ENCODE results near the gene CPLX3. TPM values are rescaled to one million over a fixed set of nuclear protein-coding genes. Genes with fewer than 3 reads are reported as not detected.

Gene CPLX3
- polyA plus RNA-seq, 1 experiment = not detected

DNA sequence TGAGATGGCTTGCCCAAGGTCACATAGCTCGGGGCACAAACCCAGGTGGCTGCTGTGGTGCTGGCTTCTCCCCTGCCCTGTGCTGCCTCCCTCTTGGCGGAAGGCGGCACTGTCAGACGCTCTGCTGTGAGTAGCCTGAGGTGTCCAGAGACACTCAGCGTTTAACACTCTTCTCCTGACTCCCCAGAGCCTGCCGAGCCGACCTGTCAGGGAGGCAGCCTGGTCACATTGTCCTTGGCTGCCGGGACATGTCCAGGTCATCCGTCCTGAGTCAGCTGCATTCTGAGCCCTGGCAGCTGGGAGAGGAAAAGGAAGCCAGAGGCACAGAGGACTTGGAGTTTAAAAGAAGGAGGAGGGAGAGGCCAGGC lies 9.1 kb upstream of the CPLX3 start:
- TF ChIP-seq, protein P1, sequence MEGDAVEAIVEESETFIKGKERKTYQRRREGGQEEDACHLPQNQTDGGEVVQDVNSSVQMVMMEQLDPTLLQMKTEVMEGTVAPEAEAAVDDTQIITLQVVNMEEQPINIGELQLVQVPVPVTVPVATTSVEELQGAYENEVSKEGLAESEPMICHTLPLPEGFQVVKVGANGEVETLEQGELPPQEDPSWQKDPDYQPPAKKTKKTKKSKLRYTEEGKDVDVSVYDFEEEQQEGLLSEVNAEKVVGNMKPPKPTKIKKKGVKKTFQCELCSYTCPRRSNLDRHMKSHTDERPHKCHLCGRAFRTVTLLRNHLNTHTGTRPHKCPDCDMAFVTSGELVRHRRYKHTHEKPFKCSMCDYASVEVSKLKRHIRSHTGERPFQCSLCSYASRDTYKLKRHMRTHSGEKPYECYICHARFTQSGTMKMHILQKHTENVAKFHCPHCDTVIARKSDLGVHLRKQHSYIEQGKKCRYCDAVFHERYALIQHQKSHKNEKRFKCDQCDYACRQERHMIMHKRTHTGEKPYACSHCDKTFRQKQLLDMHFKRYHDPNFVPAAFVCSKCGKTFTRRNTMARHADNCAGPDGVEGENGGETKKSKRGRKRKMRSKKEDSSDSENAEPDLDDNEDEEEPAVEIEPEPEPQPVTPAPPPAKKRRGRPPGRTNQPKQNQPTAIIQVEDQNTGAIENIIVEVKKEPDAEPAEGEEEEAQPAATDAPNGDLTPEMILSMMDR (IDR thresholded peaks at IDR 0.05; ENCODE audit: low read depth, low read length) = peak; percentile 38; the same call in 1 of the 2 replicates
- no peak for DNase-seq (ENCODE audit: low read depth, low spot score)
- Histone ChIP-seq H3K27me3 (ENCODE audit: control insufficient read depth, insufficient read depth, low read length) (no peaks in the 10 kb centered on the region), H3K4me3 (ENCODE audit: low read depth, low read length) (no peak overlapping the region), H3K9me3 (ENCODE audit: control insufficient read depth, insufficient read depth, low read length) (no peaks in the 10 kb centered on the region; the same call in 1 of the 2 replicates), H3K27ac (ENCODE audit: low read depth, low read length) (no peak overlapping the region)
- ChIA-PET CTCF (no interaction called here), POLR2A (interaction anchor here (0.7 kb wide), 2 partner anchors 86 to 496 kb away, joined by 3 to 7 read pairs; no protein-coding TSS in a partner anchor)

DNA sequence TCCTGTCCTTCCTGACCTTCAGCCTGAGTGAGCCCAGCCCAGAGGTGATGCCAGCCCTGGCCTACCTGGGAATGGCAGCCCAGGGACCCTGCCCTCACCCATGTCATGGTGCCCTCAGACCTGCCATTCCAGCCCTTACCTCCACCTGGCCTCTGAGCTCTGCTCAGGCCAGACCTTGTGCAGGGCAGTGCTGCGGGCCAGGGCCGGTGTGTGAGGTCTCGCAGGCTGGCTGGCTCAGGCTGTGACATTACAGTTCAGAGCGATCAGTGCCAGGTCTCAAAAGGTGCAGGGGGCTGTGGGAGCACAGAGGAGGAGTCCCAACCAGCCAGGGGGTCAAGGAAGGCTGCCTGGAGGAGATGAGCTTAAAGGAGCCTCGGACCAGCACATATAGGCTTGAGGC lies 6.4 kb upstream of the CPLX3 start:
- peaks cover 9% of the 10 kb centered on the region for H3K27me3 ChIP-seq (ENCODE audit: control insufficient read depth, insufficient read depth, low read length)
- DNase-seq (ENCODE audit: low read depth, low spot score) = no peak
- no peak overlapping the region for H3K27ac ChIP-seq (ENCODE audit: low read depth, low read length)
- ChIA-PET POLR2A (no interaction called here), CTCF (interaction anchor here (0.6 to 1.6 kb wide), 2 partner anchors 20 to 188 kb away, joined by 3 to 4 read pairs; no protein-coding TSS in a partner anchor)
- no peaks in the 10 kb centered on the region; the same call in 1 of the 2 replicates for H3K9me3 ChIP-seq (ENCODE audit: control insufficient read depth, insufficient read depth, low read length)
- TF ChIP-seq, protein P1 (IDR thresholded peaks at IDR 0.05; ENCODE audit: low read depth, low read length) = no peak
- no peak overlapping the region for H3K4me3 ChIP-seq (ENCODE audit: low read depth, low read length)

DNA sequence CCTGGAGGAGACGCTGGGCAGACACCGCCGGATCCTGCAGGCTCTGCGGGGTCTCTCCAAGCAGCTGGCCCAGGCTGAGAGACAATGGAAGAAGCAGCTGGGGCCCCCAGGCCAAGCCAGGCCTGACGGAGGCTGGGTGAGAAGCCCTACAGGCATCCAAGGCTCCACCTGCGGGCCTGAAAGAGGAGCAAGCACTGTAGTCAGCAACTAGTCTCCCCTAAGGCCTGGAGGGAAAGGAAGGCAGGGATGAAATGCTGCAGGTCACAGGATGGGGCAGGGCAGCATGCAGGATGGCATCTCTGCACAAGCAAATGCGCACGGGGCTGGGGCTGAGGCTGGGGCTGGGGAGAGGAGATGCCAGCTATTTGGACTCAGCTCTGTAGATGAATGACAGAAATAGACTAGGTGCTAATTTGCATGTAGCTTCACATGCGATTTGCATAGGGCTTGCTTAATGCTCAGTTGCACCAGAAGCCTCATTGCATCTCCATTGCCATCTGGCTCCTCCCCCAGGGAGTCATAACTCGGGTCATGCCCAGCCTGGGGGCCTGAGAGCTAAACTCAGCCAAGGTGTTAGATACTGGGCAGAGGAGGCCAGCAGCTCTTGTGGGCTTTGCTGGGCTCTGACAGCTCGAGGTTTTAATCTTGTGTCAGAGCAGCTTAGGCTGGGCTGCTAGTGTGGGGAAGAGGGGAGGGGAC lies 5.2 kb upstream of the CPLX3 start:
- ChIA-PET CTCF (interaction anchor here (0.6 to 1.6 kb wide), 2 partner anchors 10 to 22 kb away, joined by 4 to 5 read pairs; no protein-coding TSS in a partner anchor), POLR2A (no interaction called here)
- Histone ChIP-seq H3K4me3 (ENCODE audit: low read depth, low read length) (no peak overlapping the region), H3K27me3 (ENCODE audit: control insufficient read depth, insufficient read depth, low read length) (peaks cover 19% of the 10 kb centered on the region), H3K27ac (ENCODE audit: low read depth, low read length) (no peak overlapping the region), H3K9me3 (ENCODE audit: control insufficient read depth, insufficient read depth, low read length) (no peaks in the 10 kb centered on the region; the same call in 1 of the 2 replicates)
- TF ChIP-seq, protein P1 (IDR thresholded peaks at IDR 0.05; ENCODE audit: low read depth, low read length) = no peak
- no peak for DNase-seq (ENCODE audit: low read depth, low spot score)

DNA sequence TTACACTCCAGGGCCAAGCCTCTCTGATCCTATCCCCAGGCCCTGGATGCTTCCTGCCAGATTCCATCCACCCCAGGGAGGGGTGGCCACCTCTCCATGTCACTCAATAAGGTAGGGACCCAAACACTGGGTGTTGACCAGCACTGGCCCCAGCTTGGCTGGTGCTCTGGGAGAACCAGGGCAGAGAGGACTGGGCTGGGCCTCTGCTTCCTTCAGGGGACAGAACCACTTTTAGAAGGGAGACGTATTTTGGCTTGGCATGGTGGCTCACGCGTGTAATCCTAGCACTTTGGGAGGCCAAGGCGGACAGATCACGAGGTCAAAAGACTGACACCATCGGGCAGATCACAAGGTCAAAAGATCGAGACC lies 4.7 kb upstream of the CPLX3 start:
- Histone ChIP-seq H3K27ac (ENCODE audit: low read depth, low read length) (no peak overlapping the region), H3K4me3 (ENCODE audit: low read depth, low read length) (no peak overlapping the region), H3K9me3 (ENCODE audit: control insufficient read depth, insufficient read depth, low read length) (no peaks in the 10 kb centered on the region; the same call in 1 of the 2 replicates), H3K27me3 (ENCODE audit: control insufficient read depth, insufficient read depth, low read length) (peaks cover 21% of the 10 kb centered on the region)
- TF ChIP-seq, protein P1 (IDR thresholded peaks at IDR 0.05; ENCODE audit: low read depth, low read length) = no peak
- CTCF ChIA-PET = interaction anchor here (0.6 kb wide), 1 partner anchor 11 kb away, joined by 5 read pairs; no protein-coding TSS in a partner anchor
- POLR2A ChIA-PET = no interaction called here
- DNase-seq (ENCODE audit: low read depth, low spot score) = no peak

DNA sequence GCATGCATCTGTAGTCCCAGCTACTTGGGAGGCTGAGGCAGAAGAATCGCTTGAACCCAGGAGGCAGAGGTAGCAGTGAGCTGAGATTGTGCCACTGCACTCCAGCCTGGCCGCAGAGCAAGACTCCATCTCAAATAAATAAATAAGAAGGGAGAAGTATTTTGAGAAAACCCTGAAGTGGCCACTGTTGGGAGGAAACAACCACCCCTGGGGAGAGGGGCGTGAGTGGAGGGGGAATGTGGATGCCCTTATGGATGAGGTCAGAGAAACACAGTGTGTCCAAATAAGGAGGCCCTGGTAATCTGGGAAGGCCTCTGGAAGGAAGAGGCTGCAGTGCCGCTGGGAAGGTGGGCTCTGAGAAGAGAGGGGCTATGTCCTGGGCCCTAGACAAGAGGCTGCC lies 4.2 kb upstream of the CPLX3 start:
- ChIA-PET POLR2A (no interaction called here), CTCF (no interaction called here)
- Histone ChIP-seq H3K27ac (ENCODE audit: low read depth, low read length) (no peak overlapping the region), H3K9me3 (ENCODE audit: control insufficient read depth, insufficient read depth, low read length) (no peaks in the 10 kb centered on the region; the same call in 1 of the 2 replicates), H3K27me3 (ENCODE audit: control insufficient read depth, insufficient read depth, low read length) (peaks cover 26% of the 10 kb centered on the region), H3K4me3 (ENCODE audit: low read depth, low read length) (no peak overlapping the region)
- TF ChIP-seq, protein P1 (IDR thresholded peaks at IDR 0.05; ENCODE audit: low read depth, low read length) = no peak
- DNase-seq (ENCODE audit: low read depth, low spot score) = no peak

Data from AG04450 (cell line).